Thoracic aorta (tissue), 2 donors: Measurements from ENCODE around the gene HOXC12. TPM values are rescaled to one million over a fixed set of nuclear protein-coding genes. Genes with fewer than 3 reads are reported as not detected.

Experiments used
- ATAC-seq: fragments of 150-250 bp; one replicate; pipeline ENCODE4 v1.8.0; 2017; ENCODE audit warnings: low read depth; ENCODE audit not compliant: insufficient number of reproducible peaks, low FRiP score
- DNase-seq: peaks from one replicate; pipeline ENCODE4 v3.0.0-alpha.2; 2020; ENCODE audit warnings: low spot score
- H3K27ac ChIP-seq, 2 donors: fragments of 200-600 bp; sonication (generic); 1 replicate in 1 of 2; 2 replicates in 1 of 2; pipeline ENCODE4 v1.5.1; 2016; ENCODE audit warnings: mild to moderate bottlenecking in 2 of 2, moderate library complexity in 2 of 2
- H3K27me3 ChIP-seq: fragments of 200-600 bp; sonication (generic); replicated peaks from 2 replicates; pipeline ENCODE4 v1.6.0; 2016; ENCODE audit warnings: mild to moderate bottlenecking; ENCODE audit not compliant: insufficient read depth
- H3K36me3 ChIP-seq: fragments of 200-600 bp; sonication (generic); one replicate; pipeline ENCODE4 v1.5.1; 2016
- H3K4me1 ChIP-seq, 2 donors: fragments of 200-600 bp; sonication (generic); 1 replicate in 1 of 2; 2 replicates in 1 of 2; pipeline versions ENCODE4 v1.5.1 to v1.6.0; 2016; ENCODE audit warnings: low read depth in 2 of 2, mild to moderate bottlenecking in 1 of 2; ENCODE audit not compliant: control insufficient read depth in 1 of 2
- H3K4me3 ChIP-seq: fragments of 200-600 bp; sonication (generic); 2 replicates; pipeline ENCODE4 v1.5.1; 2016; ENCODE audit warnings: mild to moderate bottlenecking
- H3K9me3 ChIP-seq: fragments of 200-600 bp; sonication (generic); 2 replicates; pipeline ENCODE4 v1.5.1; 2016
- total RNA-seq, 2 donors: library from RNA; depleted of rRNA; stranded (reverse); fragments of >200 nt; gene quantifications; one replicate each; pipeline versions ENCODE4 v1.1.0 to v1.2.3, GENCODE V29; 2016
- TF ChIP-seq, protein P1 (sequence below): fragments of 200-600 bp; sonication (generic); IDR thresholded peaks from one replicate; pipeline ENCODE4 v1.5.1; 2019; ENCODE audit warnings: antibody characterized with exemption

Gene HOXC12
- total RNA-seq, 2 donors from 2014 or later: not detected

GRCh38 chr12:53970451-53970850 lies 15.7 kb downstream of the HOXC12 start:
- H3K27me3 ChIP-seq: peaks cover 34% of the 10 kb centered on the region
- no peak overlapping the region for H3K4me3 ChIP-seq
- TF ChIP-seq, protein P1, sequence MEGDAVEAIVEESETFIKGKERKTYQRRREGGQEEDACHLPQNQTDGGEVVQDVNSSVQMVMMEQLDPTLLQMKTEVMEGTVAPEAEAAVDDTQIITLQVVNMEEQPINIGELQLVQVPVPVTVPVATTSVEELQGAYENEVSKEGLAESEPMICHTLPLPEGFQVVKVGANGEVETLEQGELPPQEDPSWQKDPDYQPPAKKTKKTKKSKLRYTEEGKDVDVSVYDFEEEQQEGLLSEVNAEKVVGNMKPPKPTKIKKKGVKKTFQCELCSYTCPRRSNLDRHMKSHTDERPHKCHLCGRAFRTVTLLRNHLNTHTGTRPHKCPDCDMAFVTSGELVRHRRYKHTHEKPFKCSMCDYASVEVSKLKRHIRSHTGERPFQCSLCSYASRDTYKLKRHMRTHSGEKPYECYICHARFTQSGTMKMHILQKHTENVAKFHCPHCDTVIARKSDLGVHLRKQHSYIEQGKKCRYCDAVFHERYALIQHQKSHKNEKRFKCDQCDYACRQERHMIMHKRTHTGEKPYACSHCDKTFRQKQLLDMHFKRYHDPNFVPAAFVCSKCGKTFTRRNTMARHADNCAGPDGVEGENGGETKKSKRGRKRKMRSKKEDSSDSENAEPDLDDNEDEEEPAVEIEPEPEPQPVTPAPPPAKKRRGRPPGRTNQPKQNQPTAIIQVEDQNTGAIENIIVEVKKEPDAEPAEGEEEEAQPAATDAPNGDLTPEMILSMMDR: no peak
- DNase-seq (no peak), ATAC-seq (no peak)
- no peaks in the 10 kb centered on the region for H3K36me3 ChIP-seq
- H3K9me3 ChIP-seq: no peaks in the 10 kb centered on the region
- no peak overlapping the region for H3K27ac ChIP-seq
- H3K4me1 ChIP-seq: peaks cover 16 to 24% of the 10 kb centered on the region in 2 donors

- Histone ChIP-seq H3K4me3 (no peak overlapping the region), H3K4me1 (peaks cover 16 to 24% of the 10 kb centered on the region in 2 donors), H3K27ac (no peak overlapping the region), H3K36me3 (no peaks in the 10 kb centered on the region), H3K9me3 (no peaks in the 10 kb centered on the region), H3K27me3 (peaks cover 39% of the 10 kb centered on the region)
- ATAC-seq: no peak
- TF ChIP-seq, protein P1: no peak
- DNase-seq: no peak
Measured at GRCh38 chr12:53971129-53971528, 16.4 kb downstream of the HOXC12 start.

GRCh38 chr12:53971686-53972085 lies 17.0 kb downstream of the HOXC12 start:
- Histone ChIP-seq H3K4me3 (no peak overlapping the region), H3K27ac (no peak overlapping the region), H3K27me3 (peaks cover 44% of the 10 kb centered on the region), H3K9me3 (no peaks in the 10 kb centered on the region), H3K4me1 (peaks cover 16 to 24% of the 10 kb centered on the region in 2 donors), H3K36me3 (no peaks in the 10 kb centered on the region)
- ATAC-seq (no peak), DNase-seq (no peak)
- TF ChIP-seq, protein P1: no peak

- no peak overlapping the region for H3K4me3 ChIP-seq
- no peak for ATAC-seq
Measured at GRCh38 chr12:53972152-53972702, 17.5 kb downstream of the HOXC12 start.

GRCh38 chr12:53972722-53973235 lies 18.1 kb downstream of the HOXC12 start, which contains the start of gene HOXC11:
Gene HOXC11, plus strand, starts transcription at chr12:53973126. Its CDS starts 116 bp downstream, at chr12:53973242.
- Histone ChIP-seq H3K4me3 (peak within 1 kb of the TSS; percentile 63), H3K27ac (no peak within 1 kb of the TSS), H3K36me3 (no peaks in the 10 kb centered on the region), H3K9me3 (no peaks in the 10 kb centered on the region), H3K27me3 (peaks cover 55% of the 10 kb centered on the region), H3K4me1 (peaks cover 16 to 24% of the 10 kb centered on the region in 2 donors)
- DNase-seq (no peak), ATAC-seq (no peak)
- TF ChIP-seq, protein P1: no peak

More at GRCh38 chr12:53972152-53972702, 17.5 kb downstream of the HOXC12 start:
- Histone ChIP-seq H3K4me1 (peaks cover 16 to 24% of the 10 kb centered on the region in 2 donors), H3K36me3 (no peaks in the 10 kb centered on the region), H3K27me3 (peaks cover 50% of the 10 kb centered on the region), H3K9me3 (no peaks in the 10 kb centered on the region), H3K27ac (no peak overlapping the region)
- TF ChIP-seq, protein P1: no peak
- DNase-seq: no peak
